Right renal pelvis (tissue), 4 donors: ENCODE measurements around the gene CDHR1. TPM values are rescaled to one million over a fixed set of nuclear protein-coding genes. Genes with fewer than 3 reads are reported as not detected.

Experiments
- DNase-seq, 4 donors: peaks; one replicate each; pipeline ENCODE4 v3.0.0-alpha.2; 2013; ENCODE audit warnings: low read depth in 4 of 4, low spot score in 3 of 4, missing footprints in 1 of 4
- polyA plus RNA-seq, 4 donors: library from polyadenylated mRNA; unstranded; fragments of 120-200 nt; gene quantifications; one replicate each; pipeline ENCODE4 v1.2.1, GENCODE V29; 2013; ENCODE audit not compliant: insufficient read length in 4 of 4

Gene CDHR1
- polyA plus RNA-seq, 4 donors, result 0.96 to 1.2 (median 1.0) TPM

- peak; percentile 3 to 18 (median 16) for DNase-seq
Observed at GRCh38 chr10:84224411-84225028, 30.2 kb downstream of the CDHR1 start.

GRCh38 chr10:84225427-84226173 is 31.3 kb downstream of the CDHR1 start, which contains the start of gene LRIT2:
Gene LRIT2 (minus strand): TSS chr10:84225544. CDS start chr10:84225520, 24 bp downstream.
- no peak for DNase-seq

- DNase-seq, result no peak
Observed at GRCh38 chr10:84226616-84227015, 32.3 kb downstream of the CDHR1 start.

GRCh38 chr10:84227810-84228209 is 33.5 kb downstream of the CDHR1 start:
- no peak for DNase-seq

- no peak for DNase-seq
Observed at GRCh38 chr10:84230359-84230758, 36.0 kb downstream of the CDHR1 start.

- no peak for DNase-seq
Observed at GRCh38 chr10:84232376-84232775, 38.0 kb downstream of the CDHR1 start.

- DNase-seq, result no peak
Observed at GRCh38 chr10:84233940-84234339, 39.6 kb downstream of the CDHR1 start.

GRCh38 chr10:84234479-84234878 is 40.1 kb downstream of the CDHR1 start:
- no peak for DNase-seq

- DNase-seq, result no peak
Observed at GRCh38 chr10:84235096-84235495, 40.8 kb downstream of the CDHR1 start.

- no peak for DNase-seq
Observed at GRCh38 chr10:84236807-84237198, 42.5 kb downstream of the CDHR1 start.

- DNase-seq, result no peak
Observed at GRCh38 chr10:84237199-84238051, 43.1 kb downstream of the CDHR1 start.

GRCh38 chr10:84238909-84239308 is 44.6 kb downstream of the CDHR1 start:
- no peak for DNase-seq

GRCh38 chr10:84241185-84241790 is 47.0 kb downstream of the CDHR1 start, which contains the start of gene LRIT1:
Gene LRIT1 (minus strand): TSS chr10:84241546. CDS start chr10:84241439, 107 bp downstream.
- DNase-seq, result no peak

GRCh38 chr10:84243759-84244158 is 49.4 kb downstream of the CDHR1 start:
- no peak for DNase-seq

GRCh38 chr10:84244651-84245270 is 50.4 kb downstream of the CDHR1 start, which contains the start of gene RGR:
Gene RGR (plus strand): TSS chr10:84245053. CDS start chr10:84245091, 38 bp downstream.
- no peak for DNase-seq

- DNase-seq, result no peak
Observed at GRCh38 chr10:84247496-84247895, 53.2 kb downstream of the CDHR1 start.

- DNase-seq, result no peak
Observed at GRCh38 chr10:84248794-84249193, 54.5 kb downstream of the CDHR1 start.

GRCh38 chr10:84254552-84255478 is 60.5 kb downstream of the CDHR1 start:
- no peak for DNase-seq
